Activated CD8-positive, alpha-beta T cell treated with anti-CD3 and anti-CD28 coated beads, Interleukin-2, amount 10 ng/mL, durations not matched to agents 7 days and 5 days (primary cell): ENCODE data around the gene AGPS. TPM values are rescaled to one million over a fixed set of nuclear protein-coding genes. Genes with fewer than 3 reads are reported as not detected.
"Not testable (repeated sequence)": the region's sequence is repeated elsewhere in the genome, so short reads cannot be mapped to it uniquely, and the experiment has no call there.

ENCODE experiments used
- ATAC-seq: fragments of 150-1000 bp; cut with Tn5 transposase; one replicate; pipeline ENCODE4 v1.10.0; 2021; ENCODE audit warnings: moderate library complexity
- CTCF ChIA-PET: fragments of 350-600 bp; sonication (Branson Sonifier 250); formaldehyde crosslinking; loops from one replicate; lab custom pipeline; 2021; ENCODE audit warnings: antibody characterized with exemption; lab: Charles Lee
- POLR2A ChIA-PET: fragments of 350-600 bp; sonication (Branson Sonifier 250); formaldehyde crosslinking; loops from one replicate; lab custom pipeline; 2021; ENCODE audit warnings: antibody characterized with exemption; lab: Charles Lee
- DNase-seq: peaks from one replicate; pipeline ENCODE4 v3.0.0-alpha.2; 2020
- H3K27ac Mint-ChIP-seq: one replicate; pipeline ENCODE4 v1.8.0; 2021; ENCODE audit warnings: mild to moderate bottlenecking, mixed read lengths
- H3K27me3 Mint-ChIP-seq: one replicate; pipeline ENCODE4 v1.8.0; 2021; ENCODE audit warnings: low read depth, mixed read lengths
- H3K36me3 Mint-ChIP-seq: one replicate; pipeline ENCODE4 v1.8.0; 2021; ENCODE audit warnings: low read depth, mixed read lengths
- H3K4me1 Mint-ChIP-seq: one replicate; pipeline ENCODE4 v1.8.0; 2021; ENCODE audit warnings: low read depth, mixed read lengths
- H3K4me3 Mint-ChIP-seq: one replicate; pipeline ENCODE4 v1.8.0; 2021; ENCODE audit warnings: mild to moderate bottlenecking, mixed read lengths
- H3K9me3 Mint-ChIP-seq: one replicate; pipeline ENCODE4 v1.8.0; 2022; ENCODE audit warnings: mixed read lengths; ENCODE audit not compliant: insufficient read depth
- total RNA-seq, 2 experiments: library from RNA; stranded (reverse); gene quantifications; one replicate each; pipeline ENCODE4 v1.2.3, GENCODE V29; 2021

The AGPS gene
- total RNA-seq, 2 experiments from 2014 or later, result 65.9 to 67.9 TPM

DNA sequence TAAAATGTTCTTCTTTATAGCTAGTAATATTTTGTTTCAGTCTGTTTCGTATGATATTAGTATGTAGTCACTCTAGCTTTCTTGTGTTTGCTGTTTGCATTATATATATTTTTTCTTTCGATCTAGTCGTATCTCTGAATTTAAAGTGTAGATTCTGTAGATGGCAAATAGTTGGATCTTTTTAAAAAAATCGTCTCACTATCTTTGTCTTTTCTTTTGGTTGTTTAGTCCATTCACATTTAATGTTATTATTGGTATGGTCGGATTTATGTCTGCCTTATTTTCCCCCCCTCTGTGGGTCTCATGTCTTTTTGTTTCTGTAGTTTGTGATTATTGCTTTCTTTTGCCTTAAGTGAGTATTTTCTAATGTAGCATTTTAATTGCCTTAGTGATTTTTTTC is 84.3 kb downstream of the AGPS start:
- DNase-seq (no peak), ATAC-seq (no peak)
- Mint-ChIP-seq H3K4me1 (no peaks in the 10 kb centered on the region), H3K27ac (no peak overlapping the region), H3K4me3 (no peak overlapping the region), H3K36me3 (peaks cover 65% of the 10 kb centered on the region), H3K27me3 (no peaks in the 10 kb centered on the region), H3K9me3 (peaks cover 10% of the 10 kb centered on the region)
- ChIA-PET POLR2A (no interaction called here), CTCF (no interaction called here)

DNA sequence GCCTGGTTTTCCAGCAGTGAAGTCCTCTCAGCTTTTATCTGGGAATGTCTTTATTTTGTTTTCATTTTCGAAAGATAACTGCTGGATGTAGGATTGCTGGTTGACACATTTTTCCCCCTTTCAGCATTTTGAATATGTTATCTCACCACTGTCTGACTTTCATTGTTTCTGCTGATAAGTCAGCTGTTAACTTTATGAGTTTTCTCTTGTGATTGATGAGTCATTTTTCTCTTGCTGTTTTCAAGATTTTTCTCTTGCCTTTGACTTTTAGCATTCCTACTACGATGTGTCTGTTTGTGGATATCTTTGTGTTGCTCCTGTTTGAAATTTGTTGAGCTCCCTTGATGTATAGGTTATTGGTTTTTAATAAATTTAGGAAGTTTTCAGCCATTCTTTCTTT is 85.5 kb downstream of the AGPS start:
- Mint-ChIP-seq H3K27me3 (no peaks in the 10 kb centered on the region), H3K9me3 (no peaks in the 10 kb centered on the region), H3K4me1 (no peaks in the 10 kb centered on the region), H3K4me3 (no peak overlapping the region), H3K27ac (no peak overlapping the region), H3K36me3 (peaks cover 54% of the 10 kb centered on the region)
- DNase-seq, result no peak
- POLR2A ChIA-PET, result no interaction called here
- CTCF ChIA-PET, result no interaction called here
- no peak for ATAC-seq

DNA sequence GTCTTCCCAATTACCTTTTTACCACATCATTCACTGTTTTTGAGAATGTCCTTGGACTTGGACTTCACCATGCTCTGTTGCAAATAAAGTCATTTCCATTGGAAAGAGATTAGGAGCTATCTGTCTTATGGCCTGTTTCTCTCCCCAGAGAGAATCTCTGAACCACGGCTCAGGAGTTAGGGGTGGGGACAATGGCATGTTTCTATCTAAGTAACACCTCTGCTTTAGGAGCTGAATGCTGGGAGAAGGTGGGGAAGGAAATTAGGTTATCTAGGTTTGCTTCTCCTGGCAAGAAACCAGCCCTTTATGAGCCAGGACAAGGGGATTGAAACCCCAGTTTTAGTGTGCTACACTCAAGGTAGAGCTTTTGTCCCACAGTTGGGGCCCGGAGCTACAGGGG is 86.3 kb downstream of the AGPS start:
- H3K4me1 Mint-ChIP-seq, result no peaks in the 10 kb centered on the region
- DNase-seq (no peak), ATAC-seq (no peak)
- CTCF ChIA-PET, result no interaction called here
- no peak overlapping the region for H3K27ac Mint-ChIP-seq
- H3K27me3 Mint-ChIP-seq, result no peaks in the 10 kb centered on the region
- H3K4me3 Mint-ChIP-seq, result no peak overlapping the region
- POLR2A ChIA-PET, result no interaction called here
- H3K9me3 Mint-ChIP-seq, result no peaks in the 10 kb centered on the region
- peaks cover 51% of the 10 kb centered on the region for H3K36me3 Mint-ChIP-seq

DNA sequence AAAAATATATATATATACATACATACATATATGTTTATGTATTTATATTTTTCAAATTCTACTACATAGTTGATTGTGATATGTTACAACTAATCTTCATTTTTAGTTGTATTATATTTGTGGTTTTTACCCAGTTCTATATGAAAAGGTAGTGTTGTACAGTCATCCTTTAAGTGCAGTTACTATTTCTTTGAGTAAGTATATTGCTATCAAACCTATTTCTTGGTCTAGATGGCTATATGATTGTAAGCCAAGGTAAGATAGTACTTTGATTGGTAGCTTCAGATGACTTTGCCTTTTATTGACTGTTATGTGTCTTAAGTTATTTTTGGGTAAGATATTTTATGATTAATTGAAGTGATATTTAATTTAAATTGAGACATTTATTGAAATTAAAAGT is 89.6 kb downstream of the AGPS start:
- ATAC-seq, result no peak
- Mint-ChIP-seq H3K36me3 (peaks cover 29% of the 10 kb centered on the region), H3K27ac (no peak overlapping the region), H3K27me3 (no peaks in the 10 kb centered on the region), H3K4me3 (no peak overlapping the region), H3K4me1 (no peaks in the 10 kb centered on the region), H3K9me3 (no peaks in the 10 kb centered on the region)
- no peak for DNase-seq
- ChIA-PET CTCF (no interaction called here), POLR2A (interaction anchor here (0.6 kb wide), 1 partner anchor 265 kb away, joined by 3 read pairs; no protein-coding TSS in a partner anchor)

DNA sequence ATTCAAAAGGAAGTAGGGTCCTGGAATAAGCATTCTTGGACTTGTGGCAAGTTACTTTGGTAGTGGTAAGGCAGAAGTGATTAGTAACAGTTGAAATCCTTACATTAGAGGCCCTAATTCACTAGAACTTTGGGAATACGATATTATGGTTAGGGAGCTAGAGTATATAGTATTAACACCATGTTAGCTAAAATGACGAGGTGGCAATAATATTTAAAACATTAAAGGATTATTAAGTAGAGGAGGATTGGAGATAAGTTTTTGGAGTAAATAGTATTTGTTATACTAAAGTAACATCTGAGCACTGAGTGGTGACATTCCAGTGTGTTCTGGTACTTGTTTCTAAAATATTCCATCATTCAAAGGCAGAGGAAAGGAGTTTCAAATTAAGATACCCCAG is 91.0 kb downstream of the AGPS start:
- DNase-seq, result no peak
- H3K36me3 Mint-ChIP-seq, result peaks cover 20% of the 10 kb centered on the region
- H3K4me3 Mint-ChIP-seq, result no peak overlapping the region
- H3K27ac Mint-ChIP-seq, result no peak overlapping the region
- ATAC-seq, result no peak
- POLR2A ChIA-PET, result no interaction called here
- CTCF ChIA-PET, result interaction anchor here (1.5 kb wide), 1 partner anchor 9 kb away, joined by 3 read pairs; no protein-coding TSS in a partner anchor
- no peaks in the 10 kb centered on the region for H3K27me3 Mint-ChIP-seq
- no peaks in the 10 kb centered on the region for H3K4me1 Mint-ChIP-seq
- no peaks in the 10 kb centered on the region for H3K9me3 Mint-ChIP-seq

DNA sequence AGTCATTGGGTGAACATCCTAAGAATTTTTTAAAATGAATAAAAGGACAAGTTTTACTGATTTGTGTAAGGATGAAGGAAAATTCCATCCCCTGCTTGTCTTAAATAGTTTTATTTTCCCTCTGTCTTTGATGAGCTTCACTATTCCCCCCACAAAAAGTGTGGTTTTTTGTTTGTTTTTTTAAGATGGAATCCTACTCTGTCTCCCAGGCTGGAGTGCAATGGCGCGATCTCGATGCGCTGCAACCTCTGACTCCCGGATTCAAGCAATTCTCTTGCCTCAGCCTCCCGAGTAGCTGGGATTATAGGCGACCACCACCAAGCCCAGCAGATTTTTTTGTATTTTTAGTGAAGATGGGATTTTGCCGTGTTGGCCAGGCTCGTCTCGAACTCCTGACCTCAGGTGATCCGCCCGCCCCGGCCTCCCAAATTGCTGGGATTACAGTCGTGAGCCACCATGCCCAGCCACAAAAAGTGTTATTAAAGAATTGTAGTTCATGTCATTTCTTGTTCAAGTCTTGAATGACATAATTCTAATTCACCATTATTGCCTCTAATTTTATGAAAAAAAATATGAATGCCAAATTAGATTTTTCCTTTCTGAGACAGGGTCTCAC is 91.7 kb downstream of the AGPS start:
- Mint-ChIP-seq H3K4me1 (no peaks in the 10 kb centered on the region), H3K27ac (no peak overlapping the region), H3K9me3 (no peaks in the 10 kb centered on the region), H3K27me3 (no peaks in the 10 kb centered on the region), H3K36me3 (peaks cover 14% of the 10 kb centered on the region), H3K4me3 (no peak overlapping the region)
- ATAC-seq (no peak), DNase-seq (no peak)
- CTCF ChIA-PET, result interaction anchor here (1.5 kb wide), 1 partner anchor 10 kb away, joined by 3 read pairs; no protein-coding TSS in a partner anchor
- POLR2A ChIA-PET, result no interaction called here

DNA sequence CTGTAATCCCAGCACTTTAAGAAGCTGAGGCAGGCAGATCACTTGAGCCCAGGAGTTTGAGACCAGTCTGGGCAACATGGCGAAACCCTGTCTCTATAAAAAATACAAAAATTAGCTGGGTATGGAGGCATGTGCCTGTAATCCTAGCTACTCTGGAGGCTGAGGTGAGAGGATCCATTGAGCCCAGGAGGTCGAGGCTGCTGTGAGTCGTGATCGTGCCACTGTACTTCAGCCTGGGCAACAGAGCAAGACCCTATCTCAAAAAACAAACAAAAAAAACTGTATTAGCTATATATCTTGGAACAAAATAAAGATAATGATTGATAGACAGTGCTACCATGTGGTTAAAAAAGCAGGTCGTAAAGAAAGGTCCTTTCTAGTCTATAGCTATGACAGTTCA is 93.1 kb downstream of the AGPS start:
- CTCF ChIA-PET, H3K27me3 Mint-ChIP-seq, H3K36me3 Mint-ChIP-seq, DNase-seq, H3K9me3 Mint-ChIP-seq, POLR2A ChIA-PET, H3K4me1 Mint-ChIP-seq, ATAC-seq, H3K27ac Mint-ChIP-seq, H3K4me3 Mint-ChIP-seq: not testable (repeated sequence)

DNA sequence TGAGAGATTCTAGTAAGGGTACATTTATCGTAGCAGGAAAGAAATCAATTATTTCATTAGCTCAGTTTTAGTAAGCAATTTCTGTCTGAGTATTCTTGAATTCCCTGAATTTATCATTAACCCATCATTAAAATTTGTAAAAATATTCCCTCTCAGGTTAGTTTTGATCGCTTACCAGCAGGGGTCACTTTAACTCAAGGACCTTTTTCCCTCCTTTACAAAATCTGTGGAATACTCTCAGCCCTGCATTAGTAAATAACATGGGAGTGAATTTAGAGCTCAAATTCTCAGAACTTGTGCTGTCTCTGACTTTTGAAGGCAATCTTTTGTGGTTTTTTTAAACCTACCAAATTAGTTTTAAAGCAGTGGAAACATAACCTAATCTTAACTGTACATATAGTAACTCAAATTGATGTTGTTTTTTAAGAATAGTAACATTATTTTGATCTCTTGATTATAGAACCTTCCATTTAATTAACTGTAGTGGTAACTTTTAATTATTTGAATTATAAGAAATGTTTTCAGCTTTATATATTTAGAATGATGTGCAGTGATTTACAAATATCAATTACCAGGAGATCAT is 97.2 kb downstream of the AGPS start:
- ATAC-seq (no peak), DNase-seq (no peak)
- POLR2A ChIA-PET, result no interaction called here
- Mint-ChIP-seq H3K36me3 (peaks cover 7% of the 10 kb centered on the region), H3K27ac (no peak overlapping the region), H3K4me1 (no peaks in the 10 kb centered on the region), H3K27me3 (no peaks in the 10 kb centered on the region), H3K4me3 (no peak overlapping the region), H3K9me3 (no peaks in the 10 kb centered on the region)
- CTCF ChIA-PET, result interaction anchor here (0.7 to 1.7 kb wide), 12 partner anchors 14 to 234 kb away, joined by 3 to 6 read pairs (median 4); no protein-coding TSS in a partner anchor

DNA sequence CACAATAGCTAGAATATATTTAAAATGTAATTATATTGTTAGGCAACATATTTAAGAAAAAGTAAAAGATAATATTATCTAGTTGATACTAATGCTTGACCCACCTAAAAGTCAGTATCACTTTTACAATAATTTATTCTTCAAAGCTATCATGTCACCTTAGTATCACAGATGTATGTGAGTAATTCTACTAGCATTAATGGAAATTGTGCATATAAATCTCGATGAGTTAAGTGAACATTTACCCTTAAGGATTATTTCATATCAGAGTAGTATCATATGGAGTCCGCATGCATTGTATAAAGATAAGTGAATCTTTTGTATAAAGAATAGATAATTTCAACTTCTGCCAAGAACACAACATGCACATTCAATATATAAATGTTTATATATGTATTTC is 103.4 kb downstream of the AGPS start:
- no peaks in the 10 kb centered on the region for H3K27me3 Mint-ChIP-seq
- H3K4me1 Mint-ChIP-seq, result no peaks in the 10 kb centered on the region
- peaks cover 12% of the 10 kb centered on the region for H3K36me3 Mint-ChIP-seq
- H3K4me3 Mint-ChIP-seq, result no peak overlapping the region
- no peaks in the 10 kb centered on the region for H3K9me3 Mint-ChIP-seq
- H3K27ac Mint-ChIP-seq, result no peak overlapping the region
- DNase-seq, result no peak
- ATAC-seq, result no peak
- ChIA-PET CTCF (no interaction called here), POLR2A (no interaction called here)

DNA sequence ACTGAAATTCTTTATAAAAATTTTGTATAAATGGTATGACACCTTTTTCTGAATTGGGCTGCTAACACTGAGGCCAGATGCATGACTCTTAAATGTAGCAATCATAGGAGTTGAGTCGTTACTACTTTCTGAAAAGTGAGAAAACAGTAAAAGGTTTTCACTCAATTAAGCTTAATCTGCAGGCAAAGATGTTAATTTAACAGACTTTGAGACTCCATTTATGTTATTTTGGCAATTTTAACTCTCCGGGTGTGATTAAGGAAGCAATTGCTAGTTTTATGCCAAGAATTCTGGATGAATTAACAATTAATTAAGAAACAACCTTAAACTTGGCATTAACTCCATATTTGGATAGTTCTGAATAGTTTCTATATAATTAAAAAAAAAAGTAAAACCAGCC is 104.3 kb downstream of the AGPS start:
- DNase-seq (no peak), ATAC-seq (no peak)
- CTCF ChIA-PET, result no interaction called here
- H3K9me3 Mint-ChIP-seq, result no peaks in the 10 kb centered on the region
- POLR2A ChIA-PET, result no interaction called here
- peaks cover 14% of the 10 kb centered on the region for H3K36me3 Mint-ChIP-seq
- no peak overlapping the region for H3K27ac Mint-ChIP-seq
- H3K4me3 Mint-ChIP-seq, result no peak overlapping the region
- no peaks in the 10 kb centered on the region for H3K27me3 Mint-ChIP-seq
- peaks cover 4% of the 10 kb centered on the region for H3K4me1 Mint-ChIP-seq

DNA sequence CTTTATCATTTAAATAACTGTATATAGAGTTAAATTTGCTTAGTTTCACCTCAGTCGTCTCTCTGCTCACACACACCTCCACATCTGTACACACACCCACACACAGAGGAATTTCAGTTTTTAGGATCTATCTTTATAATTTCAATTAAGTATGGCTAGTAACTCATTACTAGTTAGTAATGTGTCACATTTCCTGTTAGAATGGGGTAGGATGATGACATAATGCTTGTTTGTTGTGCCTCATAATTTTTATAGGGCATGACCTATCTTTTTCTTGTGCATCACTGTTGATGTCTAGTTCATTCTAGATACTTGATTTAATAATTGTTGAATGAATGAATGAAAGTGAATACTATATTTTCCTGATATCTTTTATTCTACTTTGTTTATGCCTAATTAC is 108.6 kb downstream of the AGPS start:
- POLR2A ChIA-PET, result no interaction called here
- Mint-ChIP-seq H3K27me3 (no peaks in the 10 kb centered on the region), H3K4me1 (peaks cover 4% of the 10 kb centered on the region), H3K27ac (peak overlapping the region; percentile 9), H3K9me3 (no peaks in the 10 kb centered on the region), H3K4me3 (no peak overlapping the region), H3K36me3 (peaks cover 14% of the 10 kb centered on the region)
- ATAC-seq (peak; percentile 23), DNase-seq (no peak)
- CTCF ChIA-PET, result no interaction called here

DNA sequence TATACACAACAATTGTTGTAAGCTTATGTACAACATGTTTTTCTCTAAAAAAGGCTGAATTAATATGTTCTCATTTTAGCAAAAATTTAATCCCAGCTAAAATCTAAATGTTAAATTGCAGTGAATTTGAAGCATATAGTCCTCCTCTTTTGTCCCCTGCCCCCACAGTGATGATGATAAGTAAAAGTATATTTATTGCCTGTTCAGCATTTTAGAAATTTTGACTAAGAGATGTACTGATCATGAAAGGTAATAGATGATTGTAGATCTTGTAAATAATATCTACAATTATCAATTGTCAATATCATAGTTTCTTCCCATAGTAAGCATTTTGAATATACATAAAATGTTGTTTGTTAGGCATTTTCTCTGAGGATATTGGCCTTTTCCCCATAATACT is 113.9 kb downstream of the AGPS start:
- peaks cover 17% of the 10 kb centered on the region for H3K36me3 Mint-ChIP-seq
- no peak overlapping the region for H3K4me3 Mint-ChIP-seq
- H3K27me3 Mint-ChIP-seq, result no peaks in the 10 kb centered on the region
- no peak overlapping the region for H3K27ac Mint-ChIP-seq
- POLR2A ChIA-PET, result no interaction called here
- H3K9me3 Mint-ChIP-seq, result no peaks in the 10 kb centered on the region
- ATAC-seq (no peak), DNase-seq (no peak)
- no peaks in the 10 kb centered on the region for H3K4me1 Mint-ChIP-seq
- CTCF ChIA-PET, result interaction anchor here (1.1 to 1.5 kb wide), 2 partner anchors 13 to 16 kb away, joined by 3 to 6 read pairs; no protein-coding TSS in a partner anchor
